SK-MEL-5 (cell line): Measurements from ENCODE around the gene APLF. TPM values are rescaled to one million over a fixed set of nuclear protein-coding genes. Genes with fewer than 3 reads are reported as not detected.
A peak's percentile ranks its signal among the peaks of the same experiment; 100 is the strongest.

Experiments
- DNase-seq: peaks from one replicate; pipeline ENCODE4 v3.0.0-alpha.2; 2016; ENCODE audit warnings: low read depth, low spot score
- in situ Hi-C: cut with HindIII; loops from 2 replicates; pipeline ENCODE4 v1.10.0; 2016; ENCODE audit warnings: low sequenced_read_pairs, high pct_unique_total_duplicates, low pct_unique_long_range_greater_than_20kb
- polyA plus RNA-seq, 2 experiments: library from polyadenylated mRNA; depleted of rRNA; stranded (reverse); fragments of >200 nt; gene quantifications; 2 replicates each; pipeline ENCODE4 v1.2.3, GENCODE V29; 2015
- total RNA-seq: library from RNA; depleted of rRNA; stranded (reverse); fragments of >200 nt; shearing (Covaris generic); gene quantifications from 2 replicates; pipeline ENCODE4 v1.2.3, GENCODE V29; 2014; rRNA removed

The APLF gene
- 5.2 and 6.4 TPM in 2 replicates for total RNA-seq
- polyA plus RNA-seq (2015; cell fraction: cytosol; rRNA removed): 5.2 and 5.7 TPM in 2 replicates
- polyA plus RNA-seq (2015; cell fraction: nucleus; rRNA removed): 6.5 and 14.9 TPM in 2 replicates

GRCh38 chr2:68467077-68467960 lies at the start of gene APLF, which contains the start of gene FBXO48:
Gene APLF (plus strand): TSS chr2:68467585. CDS start chr2:68467732, 147 bp downstream.
Gene FBXO48 (minus strand): TSS chr2:68467294. CDS start chr2:68465145, 2,149 bp downstream.
- in situ Hi-C loops: no loop called here
- peak; percentile 100 for DNase-seq

DNA sequence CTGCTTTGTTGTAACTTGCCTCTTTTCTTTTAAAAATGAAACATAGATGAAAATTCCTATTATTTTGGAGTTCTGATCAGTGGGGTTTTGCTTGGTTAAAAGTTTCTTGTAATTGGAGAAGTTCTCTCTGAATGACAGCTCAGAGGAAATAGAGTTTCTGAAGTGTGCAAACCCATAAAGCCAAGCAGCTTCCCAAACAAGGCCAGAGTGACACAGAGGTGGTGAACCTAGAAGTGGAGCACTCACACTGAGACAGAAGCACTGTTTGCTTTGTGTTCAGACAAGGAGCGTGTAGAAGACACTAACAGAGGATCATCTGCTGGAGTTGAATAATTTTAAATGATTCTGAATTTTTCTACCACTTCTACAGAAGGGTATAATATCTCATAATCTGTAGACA lies 49.5 kb upstream of the APLF start:
- DNase-seq: no peak
- in situ Hi-C loops: no loop called here

GRCh38 chr2:68418419-68418818 lies 49.0 kb upstream of the APLF start:
- in situ Hi-C loops: no loop called here
- no peak for DNase-seq

GRCh38 chr2:68418855-68419254 lies 48.5 kb upstream of the APLF start:
- DNase-seq: no peak
- in situ Hi-C loops: no loop called here

GRCh38 chr2:68420254-68420910 lies 47.0 kb upstream of the APLF start:
- in situ Hi-C loops: no loop called here
- no peak for DNase-seq

DNA sequence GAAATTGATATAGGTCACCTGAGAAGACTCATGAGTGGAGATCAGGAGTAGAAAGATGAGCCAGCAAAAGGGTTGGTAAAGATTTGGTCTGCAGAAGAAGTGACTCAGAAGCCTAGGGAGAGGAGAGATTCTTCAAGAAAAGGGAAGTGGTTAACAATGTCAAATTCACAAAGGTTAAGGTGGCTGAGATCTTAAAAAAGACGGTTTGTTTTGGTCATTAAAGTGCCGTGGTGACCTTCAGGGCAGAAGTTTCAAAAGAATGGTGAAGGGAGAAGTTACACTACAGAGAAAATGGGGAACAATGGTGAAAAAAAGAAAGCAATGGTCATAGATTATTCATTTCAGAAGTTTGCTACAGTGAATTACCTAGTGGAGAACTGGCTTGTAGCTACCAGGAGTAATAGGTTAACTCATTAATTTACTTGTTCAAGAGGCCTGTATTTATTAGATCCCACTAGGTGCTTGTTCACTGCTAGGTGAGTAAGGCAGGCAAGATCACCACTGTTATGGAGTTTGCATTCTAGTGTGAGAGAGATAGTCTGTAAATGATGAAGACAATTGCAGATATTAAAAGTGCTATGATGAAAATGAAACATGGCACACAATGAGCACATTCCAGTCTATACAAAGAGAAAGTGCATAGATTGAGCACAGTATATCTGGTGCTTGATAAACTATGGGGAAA lies 43.3 kb upstream of the APLF start:
- DNase-seq: no peak
- in situ Hi-C loops: no loop called here

DNA sequence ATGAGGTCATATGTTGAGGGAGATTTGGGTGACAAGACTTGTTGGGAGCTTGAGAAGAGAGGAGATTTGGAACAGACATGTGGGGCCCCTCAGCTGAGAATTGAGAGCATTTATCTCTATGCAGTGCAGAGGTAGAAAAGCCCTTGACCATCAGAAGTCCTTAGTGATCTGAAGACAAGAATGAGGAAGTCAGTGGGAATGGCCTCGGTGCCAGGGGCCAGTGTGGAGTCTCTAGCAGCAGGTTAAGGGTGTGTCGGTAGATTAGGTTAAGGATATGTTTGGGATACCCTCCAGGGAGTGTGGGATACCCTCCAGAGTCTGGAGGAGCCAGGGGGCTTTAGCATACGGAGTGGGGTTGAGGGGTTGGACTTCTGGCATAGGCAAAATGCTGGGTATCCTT lies 41.9 kb upstream of the APLF start:
- in situ Hi-C loops: no loop called here

GRCh38 chr2:68426446-68426845 lies 40.9 kb upstream of the APLF start:
- no peak for DNase-seq
- in situ Hi-C loops: no loop called here

More for the DNA sequence above, 41.9 kb upstream of the APLF start:
- no peak for DNase-seq

DNA sequence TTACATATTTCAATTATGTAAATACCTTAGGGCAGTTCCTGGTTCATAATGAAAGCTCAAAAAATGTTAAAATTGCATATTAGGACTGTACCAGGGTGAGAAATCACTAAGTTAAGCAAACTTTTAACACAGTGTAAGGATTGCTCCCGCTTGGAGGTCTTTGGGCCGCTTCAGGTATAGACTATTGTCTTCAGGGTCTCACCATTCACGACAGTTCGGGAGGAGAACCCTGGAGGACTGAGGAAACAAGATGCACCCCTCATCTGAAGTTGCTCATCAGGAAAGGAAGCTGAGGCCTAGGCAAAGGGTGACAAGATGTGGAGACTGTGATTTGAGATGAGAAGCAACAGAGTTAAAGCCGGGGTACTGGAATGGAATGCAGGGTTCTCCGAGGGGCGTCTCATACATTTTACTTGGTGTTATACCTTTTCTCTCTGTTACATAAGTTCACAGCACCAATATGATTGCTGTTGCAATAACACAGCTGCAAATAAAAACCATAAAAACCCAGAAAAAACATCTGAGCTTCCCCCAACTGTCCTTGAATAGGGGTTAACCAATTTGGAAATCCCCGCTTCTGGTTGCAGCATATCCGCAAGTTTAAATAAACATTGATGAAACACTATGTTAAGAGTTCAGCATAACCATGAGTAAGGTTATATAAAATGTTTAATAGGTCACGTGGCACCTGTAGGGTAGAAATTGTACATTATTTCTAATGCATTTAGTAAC lies 40.4 kb upstream of the APLF start:
- in situ Hi-C loops: no loop called here
- no peak for DNase-seq

GRCh38 chr2:68428126-68428525 lies 39.3 kb upstream of the APLF start:
- no peak for DNase-seq
- in situ Hi-C loops: no loop called here

DNA sequence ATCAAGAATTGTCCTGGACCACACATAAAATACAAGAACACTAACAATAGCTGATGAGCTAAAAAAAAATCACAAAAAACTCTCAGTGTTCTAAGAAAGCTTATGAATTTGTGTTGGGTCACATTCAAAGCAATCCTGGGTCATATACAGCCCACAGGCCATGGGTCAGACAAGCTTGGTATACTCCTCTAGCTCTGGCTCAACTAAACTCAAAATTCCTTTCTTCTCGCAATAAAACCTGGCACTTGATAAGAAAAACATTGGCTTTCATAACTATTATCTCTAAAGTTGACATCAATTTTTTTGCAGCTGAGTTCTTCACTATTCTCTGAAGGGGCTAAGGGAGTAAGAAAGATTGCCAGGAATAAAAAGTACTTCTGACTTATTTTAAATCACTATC lies 38.6 kb upstream of the APLF start:
- in situ Hi-C loops: no loop called here
- no peak for DNase-seq

DNA sequence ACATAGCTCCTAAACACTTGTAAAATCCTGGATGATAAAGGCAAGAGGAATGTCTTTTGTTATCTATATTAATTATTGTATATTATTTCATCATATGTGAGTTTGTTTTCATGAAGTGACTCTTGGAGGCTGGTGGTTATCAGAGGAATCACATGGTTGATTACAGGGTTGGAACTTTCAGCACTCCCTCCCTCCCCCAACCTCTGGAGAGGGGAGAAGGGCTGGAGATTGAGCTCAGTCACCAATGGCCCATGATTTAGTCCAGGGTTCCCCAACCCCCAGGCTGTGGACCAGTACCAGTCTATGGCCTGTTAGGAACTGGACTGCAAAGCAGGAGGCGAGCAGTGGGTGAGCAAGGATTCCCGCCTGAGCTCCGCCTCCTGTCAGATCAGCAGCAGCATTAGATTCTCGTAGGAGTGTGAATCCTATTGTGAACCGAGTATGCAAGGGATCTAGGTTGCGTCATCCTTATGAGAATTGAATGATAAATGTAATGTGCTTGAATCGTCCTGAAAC lies 38.0 kb upstream of the APLF start:
- no peak for DNase-seq
- in situ Hi-C loops: no loop called here

DNA sequence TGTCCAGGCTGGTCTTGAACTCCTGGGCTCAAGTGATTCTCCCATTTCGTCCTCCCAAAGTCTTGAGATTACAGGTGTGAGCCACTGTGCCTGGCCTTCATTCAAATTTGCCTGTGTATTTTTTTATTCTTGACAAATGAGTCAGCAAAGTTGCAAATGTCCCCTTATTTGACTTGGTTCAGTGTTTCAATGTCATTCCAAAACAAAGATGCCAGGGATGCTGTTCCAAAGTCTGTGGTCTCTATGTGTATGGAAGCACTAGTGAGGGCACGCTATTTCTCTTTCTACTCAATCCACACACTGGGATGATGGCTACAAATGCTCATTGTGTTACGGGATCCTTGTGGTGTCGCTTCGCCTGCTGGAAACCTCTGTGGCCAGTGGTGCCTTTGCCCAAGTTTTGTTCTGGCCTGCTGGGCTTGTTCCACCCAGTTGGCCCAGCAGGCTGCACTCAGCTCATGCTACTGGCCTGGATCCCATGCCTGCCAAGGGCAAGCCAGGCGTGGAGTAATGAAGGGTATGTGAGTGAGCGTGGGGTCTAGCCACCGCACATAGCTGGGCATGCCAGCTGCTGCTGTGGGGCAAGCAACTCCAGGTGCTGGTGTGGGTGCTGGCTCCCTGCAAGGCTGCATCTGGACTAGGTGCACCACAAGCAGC lies 35.9 kb upstream of the APLF start:
- in situ Hi-C loops: no loop called here
- no peak for DNase-seq

GRCh38 chr2:68432696-68433658 lies 34.4 kb upstream of the APLF start:
- in situ Hi-C loops: no loop called here

GRCh38 chr2:68434981-68435380 lies 32.4 kb upstream of the APLF start:
- in situ Hi-C loops: no loop called here
- no peak for DNase-seq

More at GRCh38 chr2:68432696-68433658, 34.4 kb upstream of the APLF start:
- DNase-seq: no peak

DNA sequence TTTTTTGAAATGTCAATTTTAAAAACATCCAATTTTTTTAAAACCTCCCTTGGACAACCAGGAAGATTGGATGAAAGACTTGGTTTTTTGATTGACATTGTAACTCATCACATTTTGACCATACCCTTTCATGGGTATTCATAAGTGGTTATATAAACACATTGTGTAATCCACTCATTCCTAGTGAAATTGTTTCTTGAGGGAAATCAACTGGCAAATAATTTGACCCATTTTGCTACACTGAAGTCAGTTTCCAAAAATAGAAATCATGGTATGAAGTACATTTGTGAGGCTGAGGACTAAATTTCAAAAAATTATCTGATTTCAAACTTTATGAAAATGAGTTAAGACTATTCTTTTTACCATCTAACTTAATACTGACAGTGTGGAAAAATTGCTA lies 31.8 kb upstream of the APLF start:
- in situ Hi-C loops: no loop called here

More for the DNA sequence above, 31.8 kb upstream of the APLF start:
- no peak for DNase-seq
